ENCODE data around the gene RNF149. TPM values are rescaled to one million over a fixed set of nuclear protein-coding genes. Genes with fewer than 3 reads are reported as not detected.

Gene RNF149
- total and polyA plus RNA-seq, 2 experiments from 2014 or later: 38.8 to 47.6 TPM

DNA sequence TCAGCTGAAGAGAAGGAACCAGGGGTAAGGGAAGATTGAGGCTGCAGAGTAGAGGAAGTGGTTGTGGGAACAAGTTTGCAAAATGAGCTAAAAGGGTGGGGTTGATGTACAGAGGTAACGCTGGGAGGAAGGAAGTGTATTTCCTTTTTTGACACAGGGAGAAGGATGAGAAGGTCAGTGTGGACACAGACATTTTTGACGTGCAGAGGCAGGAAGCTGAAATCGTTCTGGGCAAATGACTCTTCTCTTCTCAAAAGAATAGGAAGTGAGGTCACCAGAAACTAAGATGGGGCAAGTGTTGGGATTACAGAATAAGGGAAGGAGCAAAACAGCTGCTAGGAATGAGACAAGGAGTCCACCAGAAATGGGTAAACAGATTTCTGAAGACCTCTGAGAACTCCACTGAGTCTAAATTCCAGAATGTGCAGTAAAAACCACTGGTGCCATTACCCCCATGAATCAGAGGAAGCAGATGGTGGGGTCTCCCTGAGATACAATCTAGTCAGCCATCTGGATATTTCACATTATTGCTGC, 20.0 kb upstream of the RNF149 start (continued):
- TF ChIP-seq REST (IDR thresholded peaks at IDR 0.05; ENCODE audit: unreplicated experiment) (no peak), ZNF114 (CRISPR knock-in tag; IDR thresholded peaks at IDR 0.05) (no peak), ETS1 (IDR thresholded peaks at IDR 0.05) (no peak), EZH2 (IDR thresholded peaks at IDR 0.05; ENCODE audit: low read depth, unreplicated experiment) (no peak)

- H3K4me3 Mint-ChIP-seq: no peak overlapping the region
- no peaks in the 10 kb centered on the region for H3K9me3 Mint-ChIP-seq
- peaks cover 19% of the 10 kb centered on the region for H3K4me1 Mint-ChIP-seq
- no peaks in the 10 kb centered on the region for H3K27me3 ChIP-seq (ENCODE audit: insufficient read depth)
- TF ChIP-seq NANOG (IDR thresholded peaks at IDR 0.05; ENCODE audit: borderline replicate concordance): no peak
- peak; percentile 48 for TF ChIP-seq CREB1 (CRISPR knock-in tag; IDR thresholded peaks at IDR 0.05; ENCODE audit: low read depth)
- TF ChIP-seq, protein P1, sequence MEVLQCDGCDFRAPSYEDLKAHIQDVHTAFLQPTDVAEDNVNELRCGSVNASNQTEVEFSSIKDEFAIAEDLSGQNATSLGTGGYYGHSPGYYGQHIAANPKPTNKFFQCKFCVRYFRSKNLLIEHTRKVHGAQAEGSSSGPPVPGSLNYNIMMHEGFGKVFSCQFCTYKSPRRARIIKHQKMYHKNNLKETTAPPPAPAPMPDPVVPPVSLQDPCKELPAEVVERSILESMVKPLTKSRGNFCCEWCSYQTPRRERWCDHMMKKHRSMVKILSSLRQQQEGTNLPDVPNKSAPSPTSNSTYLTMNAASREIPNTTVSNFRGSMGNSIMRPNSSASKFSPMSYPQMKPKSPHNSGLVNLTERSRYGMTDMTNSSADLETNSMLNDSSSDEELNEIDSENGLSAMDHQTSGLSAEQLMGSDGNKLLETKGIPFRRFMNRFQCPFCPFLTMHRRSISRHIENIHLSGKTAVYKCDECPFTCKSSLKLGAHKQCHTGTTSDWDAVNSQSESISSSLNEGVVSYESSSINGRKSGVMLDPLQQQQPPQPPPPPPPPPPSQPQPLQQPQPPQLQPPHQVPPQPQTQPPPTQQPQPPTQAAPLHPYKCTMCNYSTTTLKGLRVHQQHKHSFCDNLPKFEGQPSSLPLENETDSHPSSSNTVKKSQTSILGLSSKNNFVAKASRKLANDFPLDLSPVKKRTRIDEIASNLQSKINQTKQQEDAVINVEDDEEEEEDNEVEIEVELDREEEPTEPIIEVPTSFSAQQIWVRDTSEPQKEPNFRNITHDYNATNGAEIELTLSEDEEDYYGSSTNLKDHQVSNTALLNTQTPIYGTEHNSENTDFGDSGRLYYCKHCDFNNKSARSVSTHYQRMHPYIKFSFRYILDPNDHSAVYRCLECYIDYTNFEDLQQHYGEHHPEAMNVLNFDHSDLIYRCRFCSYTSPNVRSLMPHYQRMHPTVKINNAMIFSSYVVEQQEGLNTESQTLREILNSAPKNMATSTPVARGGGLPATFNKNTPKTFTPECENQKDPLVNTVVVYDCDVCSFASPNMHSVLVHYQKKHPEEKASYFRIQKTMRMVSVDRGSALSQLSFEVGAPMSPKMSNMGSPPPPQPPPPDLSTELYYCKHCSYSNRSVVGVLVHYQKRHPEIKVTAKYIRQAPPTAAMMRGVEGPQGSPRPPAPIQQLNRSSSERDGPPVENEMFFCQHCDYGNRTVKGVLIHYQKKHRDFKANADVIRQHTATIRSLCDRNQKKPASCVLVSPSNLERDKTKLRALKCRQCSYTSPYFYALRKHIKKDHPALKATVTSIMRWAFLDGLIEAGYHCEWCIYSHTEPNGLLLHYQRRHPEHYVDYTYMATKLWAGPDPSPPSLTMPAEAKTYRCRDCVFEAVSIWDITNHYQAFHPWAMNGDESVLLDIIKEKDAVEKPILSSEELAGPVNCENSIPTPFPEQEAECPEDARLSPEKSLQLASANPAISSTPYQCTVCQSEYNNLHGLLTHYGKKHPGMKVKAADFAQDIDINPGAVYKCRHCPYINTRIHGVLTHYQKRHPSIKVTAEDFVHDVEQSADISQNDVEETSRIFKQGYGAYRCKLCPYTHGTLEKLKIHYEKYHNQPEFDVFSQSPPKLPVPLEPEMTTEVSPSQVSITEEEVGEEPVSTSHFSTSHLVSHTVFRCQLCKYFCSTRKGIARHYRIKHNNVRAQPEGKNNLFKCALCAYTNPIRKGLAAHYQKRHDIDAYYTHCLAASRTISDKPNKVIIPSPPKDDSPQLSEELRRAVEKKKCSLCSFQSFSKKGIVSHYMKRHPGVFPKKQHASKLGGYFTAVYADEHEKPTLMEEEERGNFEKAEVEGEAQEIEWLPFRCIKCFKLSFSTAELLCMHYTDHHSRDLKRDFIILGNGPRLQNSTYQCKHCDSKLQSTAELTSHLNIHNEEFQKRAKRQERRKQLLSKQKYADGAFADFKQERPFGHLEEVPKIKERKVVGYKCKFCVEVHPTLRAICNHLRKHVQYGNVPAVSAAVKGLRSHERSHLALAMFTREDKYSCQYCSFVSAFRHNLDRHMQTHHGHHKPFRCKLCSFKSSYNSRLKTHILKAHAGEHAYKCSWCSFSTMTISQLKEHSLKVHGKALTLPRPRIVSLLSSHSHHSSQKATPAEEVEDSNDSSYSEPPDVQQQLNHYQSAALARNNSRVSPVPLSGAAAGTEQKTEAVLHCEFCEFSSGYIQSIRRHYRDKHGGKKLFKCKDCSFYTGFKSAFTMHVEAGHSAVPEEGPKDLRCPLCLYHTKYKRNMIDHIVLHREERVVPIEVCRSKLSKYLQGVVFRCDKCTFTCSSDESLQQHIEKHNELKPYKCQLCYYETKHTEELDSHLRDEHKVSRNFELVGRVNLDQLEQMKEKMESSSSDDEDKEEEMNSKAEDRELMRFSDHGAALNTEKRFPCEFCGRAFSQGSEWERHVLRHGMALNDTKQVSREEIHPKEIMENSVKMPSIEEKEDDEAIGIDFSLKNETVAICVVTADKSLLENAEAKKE (CRISPR knock-in tag; IDR thresholded peaks at IDR 0.05): peak; percentile 66
- TF ChIP-seq STAT1 (IDR thresholded peaks at IDR 0.05; ENCODE audit: unreplicated experiment): no peak
- no peak for TF ChIP-seq POLR2AphosphoS5 (IDR thresholded peaks at IDR 0.05; ENCODE audit: low read depth)
- TF ChIP-seq JUNB (IDR thresholded peaks at IDR 0.05; ENCODE audit: unreplicated experiment): no peak
- TF ChIP-seq EZH2phosphoT487 (IDR thresholded peaks at IDR 0.05; ENCODE audit: unreplicated experiment): no peak
- DNase-seq (ENCODE audit: low spot score): peak; percentile 69
- ATAC-seq: no peak
- no peaks in the 10 kb centered on the region for H3K36me3 ChIP-seq (ENCODE audit: insufficient read depth)
- H2AFZ ChIP-seq: peak overlapping the region; percentile 74
- H3K4me2 ChIP-seq: peak overlapping the region; percentile 66
- H3F3A ChIP-seq (replicated peaks; ENCODE audit: low read depth): 0 out of 2 replicates have a peak, but pooled peaks cover 6% of the 10 kb centered on the region
- H3K4me3 ChIP-seq: no peak overlapping the region; the same call in 1 of the 2 replicates
- peak overlapping the region; percentile 10; the same call in 1 of the 2 replicates for H3K27ac ChIP-seq (ENCODE audit: low read depth)
- H3K27ac Mint-ChIP-seq: no peak overlapping the region
- H4K20me1 ChIP-seq (replicated peaks; ENCODE audit: insufficient read depth): no peaks in the 10 kb centered on the region
- H3K27me3 Mint-ChIP-seq (ENCODE audit: insufficient read depth, low read depth, poor library complexity): no peaks in the 10 kb centered on the region
- no peaks in the 10 kb centered on the region for H3K79me2 ChIP-seq (replicated peaks; ENCODE audit: insufficient read depth)
- no peaks in the 10 kb centered on the region for H3K36me3 Mint-ChIP-seq (ENCODE audit: low read depth)
- peaks cover 14% of the 10 kb centered on the region; the same call in 1 of the 2 replicates for H3K9me2 ChIP-seq (ENCODE audit: insufficient read depth)
- peaks cover 41% of the 10 kb centered on the region for H3K4me1 ChIP-seq (ENCODE audit: insufficient read depth)
These were observed 19.4 kb upstream of the RNF149 start for GRCh38 chr2:101327863-101328394.
